ENCODE results near the gene SH3GL3.

The SH3GL3 gene

GRCh38 chr15:83498374-83498773 lies 51.2 kb downstream of the SH3GL3 start:
- H3K79me2 ChIP-seq (ENCODE audit: insufficient read depth, low read length): no peaks in the 10 kb centered on the region
- peaks cover 4% of the 10 kb centered on the region; the same call in 1 of the 2 replicates for H3K9me3 ChIP-seq (ENCODE audit: insufficient read depth, low read depth, low read length)
- no peaks in the 10 kb centered on the region for H3K36me3 ChIP-seq (ENCODE audit: insufficient read depth, low read length)
- H2AFZ ChIP-seq (ENCODE audit: low read length): no peak overlapping the region
- no peaks in the 10 kb centered on the region for H3K27me3 ChIP-seq (ENCODE audit: insufficient read depth, low read length, poor library complexity, severe bottlenecking)
- H4K20me1 ChIP-seq (ENCODE audit: insufficient read depth, low read length, poor library complexity, severe bottlenecking): no peaks in the 10 kb centered on the region
- no peaks in the 10 kb centered on the region for H3K9me2 ChIP-seq (replicated peaks; ENCODE audit: low read depth, low read length)
- no peak overlapping the region for H3K9ac ChIP-seq (ENCODE audit: low read depth, low read length, poor library complexity, severe bottlenecking)
- no peak overlapping the region for H3K4me2 ChIP-seq (ENCODE audit: low read depth, low read length, poor library complexity, severe bottlenecking)
- no peak overlapping the region for H3K4me3 ChIP-seq (ENCODE audit: low read length, poor library complexity, severe bottlenecking)
- no peaks in the 10 kb centered on the region for H3F3A ChIP-seq (ENCODE audit: low read depth)
- no peaks in the 10 kb centered on the region for H3K4me1 ChIP-seq (ENCODE audit: insufficient read depth, low read length, poor library complexity, severe bottlenecking)
- no peak for TF ChIP-seq EZH2phosphoT487 (IDR thresholded peaks at IDR 0.05; ENCODE audit: borderline replicate concordance)
- TF ChIP-seq CTCF (conservative IDR thresholded peaks at IDR 0.05; ENCODE audit: low read length): no peak

GRCh38 chr15:83498801-83499200 lies 51.7 kb downstream of the SH3GL3 start:
- Histone ChIP-seq H3K36me3 (ENCODE audit: insufficient read depth, low read length) (no peaks in the 10 kb centered on the region), H2AFZ (ENCODE audit: low read length) (no peak overlapping the region), H3K9me3 (ENCODE audit: insufficient read depth, low read depth, low read length) (peaks cover 4% of the 10 kb centered on the region; the same call in 1 of the 2 replicates), H3K4me3 (ENCODE audit: low read length, poor library complexity, severe bottlenecking) (no peak overlapping the region), H3K9me2 (replicated peaks; ENCODE audit: low read depth, low read length) (no peaks in the 10 kb centered on the region), H4K20me1 (ENCODE audit: insufficient read depth, low read length, poor library complexity, severe bottlenecking) (no peaks in the 10 kb centered on the region), H3K27me3 (ENCODE audit: insufficient read depth, low read length, poor library complexity, severe bottlenecking) (no peaks in the 10 kb centered on the region), H3K79me2 (ENCODE audit: insufficient read depth, low read length) (no peaks in the 10 kb centered on the region), H3F3A (ENCODE audit: low read depth) (no peaks in the 10 kb centered on the region), H3K9ac (ENCODE audit: low read depth, low read length, poor library complexity, severe bottlenecking) (no peak overlapping the region), H3K4me2 (ENCODE audit: low read depth, low read length, poor library complexity, severe bottlenecking) (no peak overlapping the region), H3K4me1 (ENCODE audit: insufficient read depth, low read length, poor library complexity, severe bottlenecking) (no peaks in the 10 kb centered on the region)
- TF ChIP-seq CTCF (conservative IDR thresholded peaks at IDR 0.05; ENCODE audit: low read length) (no peak), EZH2phosphoT487 (IDR thresholded peaks at IDR 0.05; ENCODE audit: borderline replicate concordance) (no peak)

- Histone ChIP-seq H3K4me2 (ENCODE audit: low read depth, low read length, poor library complexity, severe bottlenecking) (no peak overlapping the region), H3K9me3 (ENCODE audit: insufficient read depth, low read depth, low read length) (peaks cover 4% of the 10 kb centered on the region; the same call in 1 of the 2 replicates), H3K9me2 (replicated peaks; ENCODE audit: low read depth, low read length) (no peaks in the 10 kb centered on the region), H4K20me1 (ENCODE audit: insufficient read depth, low read length, poor library complexity, severe bottlenecking) (no peaks in the 10 kb centered on the region), H3K27me3 (ENCODE audit: insufficient read depth, low read length, poor library complexity, severe bottlenecking) (no peaks in the 10 kb centered on the region), H3K4me1 (ENCODE audit: insufficient read depth, low read length, poor library complexity, severe bottlenecking) (no peaks in the 10 kb centered on the region), H3K9ac (ENCODE audit: low read depth, low read length, poor library complexity, severe bottlenecking) (no peak overlapping the region), H3K4me3 (ENCODE audit: low read length, poor library complexity, severe bottlenecking) (no peak overlapping the region), H3F3A (ENCODE audit: low read depth) (no peaks in the 10 kb centered on the region), H2AFZ (ENCODE audit: low read length) (no peak overlapping the region), H3K36me3 (ENCODE audit: insufficient read depth, low read length) (no peaks in the 10 kb centered on the region), H3K79me2 (ENCODE audit: insufficient read depth, low read length) (no peaks in the 10 kb centered on the region)
- no peak for TF ChIP-seq EZH2phosphoT487 (IDR thresholded peaks at IDR 0.05; ENCODE audit: borderline replicate concordance)
- no peak for TF ChIP-seq CTCF (conservative IDR thresholded peaks at IDR 0.05; ENCODE audit: low read length)
These were observed 52.3 kb downstream of the SH3GL3 start for GRCh38 chr15:83499476-83499875.

All from Loucy (cell line).